Measurements from ENCODE around the gene RALGPS2.
"Not testable (repeated sequence)": the region's sequence is repeated elsewhere in the genome, so short reads cannot be mapped to it uniquely, and the experiment has no call there.

The RALGPS2 gene

GRCh38 chr1:178725466-178726086, 532 bp downstream of the RALGPS2 start:
- DNase-seq (ENCODE audit: low spot score): peak; percentile 53

DNA sequence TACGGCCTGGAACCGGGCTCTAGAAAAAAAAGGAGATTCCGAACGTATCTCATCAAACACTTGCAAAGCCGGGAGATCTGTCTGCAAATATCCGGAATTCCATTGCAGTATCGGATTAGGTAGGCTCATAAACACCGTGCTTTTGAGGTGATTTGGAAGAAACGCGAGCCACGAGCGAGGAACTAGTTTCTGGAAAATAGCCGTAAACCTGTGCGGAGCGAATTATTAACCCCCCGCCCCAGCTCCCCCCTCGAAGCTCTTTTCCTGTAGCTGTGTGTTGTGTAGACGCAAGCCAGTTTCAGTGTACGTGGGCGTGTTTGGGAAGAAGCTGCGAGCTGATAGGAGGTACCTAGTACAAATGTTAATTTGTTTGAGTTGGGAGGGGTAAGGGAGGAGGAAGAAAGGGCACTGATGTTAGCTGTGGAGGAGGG, 1.1 kb downstream of the RALGPS2 start:
- DNase-seq (ENCODE audit: low spot score): peak; percentile 77

DNA sequence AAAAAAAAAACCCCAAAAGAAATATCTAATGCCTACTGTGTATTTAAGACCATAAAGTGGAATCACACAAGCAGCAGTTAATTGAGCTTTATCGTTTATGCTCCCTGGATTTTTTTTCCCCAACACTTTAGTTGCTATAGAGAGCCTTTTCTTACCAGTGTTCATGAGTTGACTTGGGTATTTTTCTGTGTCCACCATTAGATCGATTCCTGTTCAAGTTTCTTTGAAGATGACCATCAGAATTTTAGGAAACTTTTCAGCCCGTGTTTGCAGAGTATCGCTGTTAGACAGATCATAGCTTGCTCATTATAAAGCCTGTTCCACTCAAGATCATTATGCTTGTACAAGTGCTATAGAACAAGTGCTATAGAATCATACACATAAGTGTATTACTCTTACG, 1.5 kb downstream of the RALGPS2 start:
- DNase-seq (ENCODE audit: low spot score): no peak

DNA sequence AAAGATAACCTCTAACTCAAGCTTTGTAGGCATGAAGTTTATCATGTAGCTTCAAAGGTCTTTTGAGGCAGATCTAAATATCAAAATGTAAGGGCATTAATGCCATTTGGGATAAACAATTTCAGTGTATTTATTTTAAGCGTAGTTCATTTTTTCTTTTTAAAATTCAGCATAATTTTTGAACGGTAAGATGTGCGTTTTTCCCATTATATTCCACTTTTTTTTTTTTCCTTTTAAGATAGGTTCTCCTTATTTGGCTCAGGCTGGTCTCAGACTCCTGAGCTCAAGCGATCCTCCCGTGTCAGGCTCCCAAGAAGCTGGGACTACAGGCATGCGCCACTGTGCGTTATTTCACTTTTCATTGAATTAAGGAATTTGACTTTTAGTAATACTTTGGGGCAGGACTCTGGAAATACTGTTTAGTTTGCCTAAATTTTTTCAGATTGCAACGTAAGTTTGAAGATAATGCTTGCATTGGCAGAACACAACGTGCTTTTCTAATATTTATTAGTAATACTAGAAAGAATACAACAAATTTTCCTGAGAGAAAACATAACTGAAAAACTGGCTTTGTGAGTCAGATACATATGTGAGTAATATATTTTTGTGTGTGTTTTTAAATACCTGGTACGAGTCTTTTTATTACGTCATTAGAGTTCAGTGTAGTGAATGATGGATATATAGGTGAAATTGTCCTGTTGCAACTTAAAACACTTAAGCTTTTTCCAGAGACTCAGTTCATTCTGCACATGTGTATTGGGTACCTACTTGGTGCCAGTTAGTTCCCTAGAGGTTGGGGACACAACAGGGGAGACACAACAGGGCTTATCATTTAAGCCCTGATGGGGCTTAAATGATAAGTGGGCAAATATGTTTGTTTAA, 2.2 kb downstream of the RALGPS2 start:
- DNase-seq (ENCODE audit: low spot score): no peak

DNA sequence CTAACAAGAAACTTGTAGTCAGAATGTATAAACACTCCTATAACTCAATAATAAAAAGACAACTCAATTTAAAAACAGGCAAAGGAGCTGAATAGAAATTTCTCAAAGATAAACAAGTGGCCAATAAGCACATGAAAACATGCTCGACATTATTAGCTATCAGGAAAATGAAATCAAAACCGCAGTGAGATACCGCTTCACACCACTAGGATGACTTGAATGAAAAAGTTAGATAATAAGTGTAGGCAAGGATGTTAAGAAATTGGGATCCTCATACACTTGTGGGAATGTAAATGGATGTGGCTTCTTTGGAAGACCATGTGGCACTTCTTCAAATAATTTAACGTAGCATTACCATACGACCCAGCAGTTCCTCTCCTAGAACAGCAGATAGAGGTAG, 8.9 kb downstream of the RALGPS2 start:
- no peak for DNase-seq (ENCODE audit: low spot score)

DNA sequence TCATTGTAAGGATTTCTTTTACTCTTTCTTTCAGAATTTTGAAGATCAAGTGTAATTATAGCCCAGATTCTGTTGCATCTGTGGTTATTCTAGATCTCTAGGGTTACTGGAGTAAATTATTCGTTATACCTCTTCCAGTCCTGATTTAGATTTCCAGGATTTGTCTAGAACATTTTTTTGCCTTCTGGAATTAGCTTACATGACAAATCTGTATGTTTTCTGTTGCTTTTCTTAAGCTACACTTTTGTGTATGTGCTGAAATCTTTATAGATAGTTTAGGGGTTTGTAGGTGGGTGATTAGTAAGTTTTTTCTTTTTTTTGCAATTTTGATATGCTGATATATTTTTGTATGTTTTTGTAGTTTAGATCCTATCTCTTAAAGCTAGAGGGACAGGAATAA, 13.7 kb downstream of the RALGPS2 start:
- DNase-seq (ENCODE audit: low spot score): no peak

- no peak for DNase-seq (ENCODE audit: low spot score)
Measured at GRCh38 chr1:178739285-178740045, 14.4 kb downstream of the RALGPS2 start.

DNA sequence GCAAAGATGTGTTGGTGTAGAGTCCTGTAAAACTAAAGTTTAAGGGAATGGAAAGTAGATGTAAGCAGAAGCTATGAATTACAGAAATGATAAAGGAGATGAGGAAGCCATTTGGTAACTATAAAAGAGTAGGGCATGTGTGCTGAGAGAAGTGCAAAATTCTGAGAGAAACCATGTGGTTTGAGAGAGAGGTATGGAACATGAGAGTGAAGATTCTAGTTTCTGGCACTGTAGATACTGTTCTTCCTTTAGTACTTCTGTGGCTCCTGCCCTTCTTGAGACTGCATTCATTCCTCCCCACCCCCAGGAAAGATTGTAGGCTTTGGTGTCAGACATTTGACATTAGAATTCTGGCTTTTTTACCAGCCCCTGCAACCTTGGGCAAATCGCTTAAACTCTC, 15.4 kb downstream of the RALGPS2 start:
- no peak for DNase-seq (ENCODE audit: low spot score)

- no peak for DNase-seq (ENCODE audit: low spot score)
Measured at GRCh38 chr1:178740924-178741323, 15.9 kb downstream of the RALGPS2 start.

GRCh38 chr1:178743801-178744200, 18.8 kb downstream of the RALGPS2 start:
- no peak for DNase-seq (ENCODE audit: low spot score)

DNA sequence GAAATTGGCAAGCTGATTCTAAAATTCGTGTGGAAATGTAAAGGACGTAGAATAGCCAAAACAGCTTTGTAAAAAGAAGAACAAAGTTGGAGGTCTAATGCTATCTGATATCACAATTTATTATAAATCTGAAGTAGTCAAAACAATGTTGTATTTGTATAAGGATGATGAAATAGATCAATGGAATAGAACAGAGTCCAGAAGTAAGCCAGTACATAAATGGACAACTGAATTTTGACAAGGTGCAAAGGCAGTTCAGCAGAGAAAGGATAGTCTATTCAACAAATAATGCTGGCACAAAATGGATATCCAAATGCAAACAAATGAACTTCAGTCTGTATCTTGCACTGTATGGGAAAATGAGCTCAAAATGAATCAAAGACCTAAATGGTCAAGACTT, 20.2 kb downstream of the RALGPS2 start:
- DNase-seq (ENCODE audit: low spot score): no peak

DNA sequence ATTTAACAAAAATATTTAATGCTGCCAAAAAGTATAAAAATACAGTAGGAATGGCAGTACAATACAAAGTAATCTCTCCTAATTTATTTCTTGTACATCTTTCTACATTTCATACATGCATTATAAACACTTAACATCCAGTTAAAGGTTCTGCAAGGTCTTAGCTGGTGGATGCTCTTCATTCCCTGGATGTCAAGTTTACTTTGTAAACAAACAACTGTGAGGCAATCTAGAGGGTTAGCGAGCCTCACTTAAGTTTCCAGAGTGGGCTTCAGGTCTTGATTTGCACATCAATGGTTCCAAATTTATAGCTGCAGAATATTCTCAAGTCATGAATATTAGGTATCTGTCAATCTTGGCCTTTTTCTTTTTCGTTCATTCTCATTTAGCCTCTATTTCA, 21.3 kb downstream of the RALGPS2 start:
- no peak for DNase-seq (ENCODE audit: low spot score)

- DNase-seq (ENCODE audit: low spot score): not testable (repeated sequence)
Measured at GRCh38 chr1:178747361-178747760, 22.3 kb downstream of the RALGPS2 start.

DNA sequence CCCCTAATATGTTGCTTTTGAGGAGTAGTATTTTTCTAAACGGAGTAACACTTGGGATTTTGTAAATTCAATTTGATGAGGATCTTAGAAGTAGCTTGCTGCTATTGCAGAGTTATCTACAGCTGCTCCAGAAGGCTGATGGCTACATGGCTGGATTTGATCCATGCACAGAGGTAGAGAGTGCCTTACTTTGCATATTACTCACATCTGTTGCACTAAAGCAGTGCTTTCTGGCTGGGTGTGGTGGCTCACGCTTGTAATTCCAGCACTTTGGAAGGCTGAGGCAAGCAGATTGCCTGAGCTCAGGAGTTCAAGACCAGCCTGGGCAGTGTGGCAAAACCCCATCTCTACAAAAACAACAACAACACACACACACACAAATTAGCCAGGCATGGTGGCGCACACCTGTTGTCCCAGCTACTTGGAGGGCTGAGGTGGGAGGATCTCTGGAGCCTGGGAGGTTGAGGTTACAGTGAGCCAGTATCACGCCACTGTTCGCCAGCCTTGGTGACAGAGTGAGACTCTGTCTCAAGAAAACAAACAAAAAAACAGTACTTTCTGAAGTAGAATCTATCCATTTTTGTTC, 24.6 kb downstream of the RALGPS2 start:
- DNase-seq (ENCODE audit: low spot score): no peak

- DNase-seq (ENCODE audit: low spot score): no peak
Measured at GRCh38 chr1:178751046-178751445, 26.0 kb downstream of the RALGPS2 start.

- DNase-seq (ENCODE audit: low spot score): no peak
Measured at GRCh38 chr1:178752891-178753290, 27.8 kb downstream of the RALGPS2 start.

GRCh38 chr1:178754655-178755256, 29.7 kb downstream of the RALGPS2 start:
- DNase-seq (ENCODE audit: low spot score): not testable (repeated sequence)

DNA sequence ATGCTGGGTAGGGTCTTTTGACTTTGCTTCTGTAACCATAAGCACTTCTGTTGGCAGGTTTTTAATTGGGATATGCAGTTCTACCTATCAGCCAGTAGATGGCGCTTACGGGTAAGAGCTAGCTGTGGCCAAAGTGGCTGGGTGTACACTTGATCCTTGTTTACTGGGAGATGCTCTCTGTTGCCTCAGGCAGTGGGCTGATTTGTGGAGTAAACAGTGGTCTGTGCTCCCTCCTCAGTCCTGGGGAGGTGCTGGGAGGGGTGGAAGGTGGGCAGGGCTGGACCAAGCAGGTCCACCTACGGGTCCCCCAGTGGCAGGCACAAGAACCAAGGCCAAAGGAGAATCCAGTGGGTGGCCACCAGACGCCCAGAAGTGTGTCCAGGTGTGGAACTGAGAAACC, 43.4 kb downstream of the RALGPS2 start:
- peak; percentile 16 for DNase-seq (ENCODE audit: low spot score)

- no peak for DNase-seq (ENCODE audit: low spot score)
Measured at GRCh38 chr1:178772952-178773351, 47.9 kb downstream of the RALGPS2 start.

- no peak for DNase-seq (ENCODE audit: low spot score)
Measured at GRCh38 chr1:178774263-178774662, 49.2 kb downstream of the RALGPS2 start.

GRCh38 chr1:178776553-178776952, 51.5 kb downstream of the RALGPS2 start:
- no peak for DNase-seq (ENCODE audit: low spot score)

Data from germinal center (tissue), 1 donor.